OCI-LY7 (cell line): ENCODE results near the gene MCHR2. TPM values are rescaled to one million over a fixed set of nuclear protein-coding genes. Genes with fewer than 3 reads are reported as not detected.

Experiments
- BruUV-seq: library from RNA; stranded (reverse); fragments of 400-500 nt; replicated peaks from 2 replicates; lab custom pipeline; 2021; lab: Mats Ljungman, UMichigan
- CTCF ChIA-PET: fragments of 300-600 bp; sonication (Branson Sonifier 250); formaldehyde crosslinking; loops from one replicate; lab custom pipeline; 2022; ENCODE audit warnings: antibody characterized with exemption; ENCODE audit not compliant: unreplicated experiment; lab: Charles Lee
- POLR2A ChIA-PET: fragments of 300-600 bp; sonication (Branson Sonifier 250); formaldehyde crosslinking; loops from one replicate; lab custom pipeline; 2022; ENCODE audit warnings: antibody characterized with exemption; lab: Charles Lee
- DNase-seq: peaks from one replicate; pipeline ENCODE4 v3.0.0-alpha.2; 2015; ENCODE audit warnings: low spot score
- H2AFZ ChIP-seq: fragments of 200-600 bp; sonication (generic), shearing (Covaris generic); 2 replicates; pipeline ENCODE4 v1.6.1; 2014; ENCODE audit warnings: mild to moderate bottlenecking, antibody characterized with exemption, low read length, moderate library complexity
- H3K27ac ChIP-seq: fragments of 200-600 bp; sonication (generic); 2 replicates; pipeline ENCODE4 v1.5.1; 2014; ENCODE audit warnings: mixed run types, low read depth, mild to moderate bottlenecking, moderate library complexity, low read length, inconsistent platforms; ENCODE audit not compliant: poor library complexity, severe bottlenecking
- H3K36me3 ChIP-seq: fragments of 200-600 bp; sonication (generic); 2 replicates; pipeline ENCODE4 v1.6.1; 2014; ENCODE audit warnings: mild to moderate bottlenecking, antibody characterized with exemption, low read length, moderate library complexity, mixed read lengths; ENCODE audit not compliant: insufficient read depth
- H3K4me1 ChIP-seq: fragments of 200-600 bp; sonication (generic); 2 replicates; pipeline ENCODE4 v1.5.1; 2014; ENCODE audit warnings: mild to moderate bottlenecking, low read length; ENCODE audit not compliant: insufficient read depth, poor library complexity, severe bottlenecking
- H3K4me2 ChIP-seq: fragments of 200-600 bp; sonication (generic); 2 replicates; pipeline ENCODE4 v1.6.1; 2014; ENCODE audit warnings: mild to moderate bottlenecking, low read length
- H3K4me3 ChIP-seq: fragments of 200-600 bp; sonication (generic); 2 replicates; pipeline ENCODE4 v1.5.1; 2014; ENCODE audit warnings: mild to moderate bottlenecking, low read depth, low read length; ENCODE audit not compliant: poor library complexity, severe bottlenecking
- H3K79me2 ChIP-seq: fragments of 200-600 bp; sonication (generic); 2 replicates; pipeline ENCODE4 v1.6.1; 2016; ENCODE audit warnings: low read depth, mild to moderate bottlenecking, low read length, moderate library complexity, mixed read lengths; ENCODE audit not compliant: insufficient read depth
- H3K9me2 ChIP-seq: fragments of 200-600 bp; sonication (generic); 2 replicates; pipeline ENCODE4 v1.6.1; 2016; ENCODE audit warnings: mild to moderate bottlenecking, low read length, mixed read lengths; ENCODE audit not compliant: insufficient read depth
- H3K9me3 ChIP-seq: fragments of 200-600 bp; sonication (generic); 2 replicates; pipeline ENCODE4 v1.6.1; 2014; ENCODE audit warnings: mild to moderate bottlenecking, mixed run types, low read length, mixed read lengths
- H4K20me1 ChIP-seq: fragments of 200-600 bp; sonication (generic); 2 replicates; pipeline ENCODE4 v1.6.1; 2014; ENCODE audit warnings: mild to moderate bottlenecking, antibody characterized with exemption, low read length, moderate library complexity, mixed read lengths; ENCODE audit not compliant: insufficient read depth
- EZH2phosphoT487 ChIP-seq: fragments of 200-600 bp; sonication (generic); IDR thresholded peaks from 2 replicates; pipeline ENCODE4 v1.6.1; 2018; ENCODE audit warnings: low read depth, borderline replicate concordance, mild to moderate bottlenecking, mixed run types, antibody characterized with exemption, low read length, moderate library complexity, mixed read lengths
- intact Hi-C: fragments of 100-400 bp; cut with micrococcal nuclease; formaldehyde crosslinking; loops from one replicate; pipeline ENCODE4 v1.10.0; 2022; ENCODE audit not compliant: unreplicated experiment
- total RNA-seq, 2 experiments: library from RNA; depleted of rRNA in 1 of 2; stranded (reverse); fragments of >200 nt in 1 of 2; shearing (Covaris generic) in 1 of 2; gene quantifications; 2 replicates each; pipeline ENCODE4 v1.2.3, GENCODE V29; 2014 to 2022
- TF ChIP-seq, protein P1 (sequence below): fragments of 200-600 bp; sonication (generic); conservative IDR thresholded peaks from 2 replicates; pipeline ENCODE4 v1.5.1; 2014; ENCODE audit warnings: mild to moderate bottlenecking, antibody characterized with exemption, low read length, moderate library complexity, mixed read lengths

The MCHR2 gene
- total RNA-seq, 2 experiments from 2014 or later: not detected

DNA sequence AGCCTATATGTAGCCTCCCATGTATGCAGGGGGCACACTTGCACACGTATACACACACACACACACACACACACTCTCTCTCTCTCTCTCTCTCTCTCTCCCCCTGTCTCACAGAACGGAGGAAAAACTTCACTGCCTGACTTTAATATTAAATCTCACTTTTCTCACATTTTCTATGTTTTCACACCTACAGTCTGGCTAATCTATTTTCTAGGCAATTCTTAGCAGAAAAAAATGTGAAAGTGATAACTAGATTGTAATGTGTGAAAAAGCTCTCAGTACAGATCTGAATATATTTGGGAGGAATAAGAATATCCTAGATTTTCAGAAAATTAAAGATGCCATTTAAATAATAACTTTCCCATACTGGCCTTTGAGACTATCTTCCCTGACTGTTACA lies 120.9 kb downstream of the MCHR2 start:
- no peaks in the 10 kb centered on the region for H4K20me1 ChIP-seq
- no TSS peak for BruUV-seq
- H3K4me1 ChIP-seq: no peaks in the 10 kb centered on the region
- H3K9me2 ChIP-seq: no peaks in the 10 kb centered on the region
- POLR2A ChIA-PET: no interaction called here
- TF ChIP-seq, protein P1, sequence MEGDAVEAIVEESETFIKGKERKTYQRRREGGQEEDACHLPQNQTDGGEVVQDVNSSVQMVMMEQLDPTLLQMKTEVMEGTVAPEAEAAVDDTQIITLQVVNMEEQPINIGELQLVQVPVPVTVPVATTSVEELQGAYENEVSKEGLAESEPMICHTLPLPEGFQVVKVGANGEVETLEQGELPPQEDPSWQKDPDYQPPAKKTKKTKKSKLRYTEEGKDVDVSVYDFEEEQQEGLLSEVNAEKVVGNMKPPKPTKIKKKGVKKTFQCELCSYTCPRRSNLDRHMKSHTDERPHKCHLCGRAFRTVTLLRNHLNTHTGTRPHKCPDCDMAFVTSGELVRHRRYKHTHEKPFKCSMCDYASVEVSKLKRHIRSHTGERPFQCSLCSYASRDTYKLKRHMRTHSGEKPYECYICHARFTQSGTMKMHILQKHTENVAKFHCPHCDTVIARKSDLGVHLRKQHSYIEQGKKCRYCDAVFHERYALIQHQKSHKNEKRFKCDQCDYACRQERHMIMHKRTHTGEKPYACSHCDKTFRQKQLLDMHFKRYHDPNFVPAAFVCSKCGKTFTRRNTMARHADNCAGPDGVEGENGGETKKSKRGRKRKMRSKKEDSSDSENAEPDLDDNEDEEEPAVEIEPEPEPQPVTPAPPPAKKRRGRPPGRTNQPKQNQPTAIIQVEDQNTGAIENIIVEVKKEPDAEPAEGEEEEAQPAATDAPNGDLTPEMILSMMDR: no peak
- TF ChIP-seq EZH2phosphoT487: no peak
- intact Hi-C loops: no loop called here
- CTCF ChIA-PET: no interaction called here
- no peak overlapping the region for H3K4me3 ChIP-seq
- no peaks in the 10 kb centered on the region for H3K79me2 ChIP-seq
- H3K27ac ChIP-seq: no peak overlapping the region
- H3K9me3 ChIP-seq: no peaks in the 10 kb centered on the region
- DNase-seq: no peak
- H3K4me2 ChIP-seq: no peak overlapping the region
- no peak overlapping the region for H2AFZ ChIP-seq
- no peaks in the 10 kb centered on the region for H3K36me3 ChIP-seq

DNA sequence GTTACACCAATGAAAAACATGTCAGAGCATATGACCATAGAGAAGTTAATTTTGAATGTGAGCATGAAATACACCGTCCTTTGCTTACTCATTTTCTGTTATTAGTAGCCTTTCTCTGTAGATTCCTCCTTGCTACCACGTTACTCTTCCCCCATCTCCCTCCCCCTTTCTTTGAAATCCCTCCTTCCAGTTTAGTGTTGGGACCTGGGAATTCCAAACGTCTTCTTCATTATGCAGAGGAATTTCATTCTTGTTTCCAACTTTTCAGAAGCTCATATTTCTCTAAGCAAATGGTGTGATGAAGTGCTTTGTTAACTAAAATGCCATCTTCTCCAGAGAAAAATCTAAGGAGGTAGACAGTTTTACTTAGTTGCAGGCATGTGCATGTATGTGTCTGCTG lies 122.4 kb downstream of the MCHR2 start:
- Histone ChIP-seq H3K9me2 (no peaks in the 10 kb centered on the region), H3K4me1 (no peaks in the 10 kb centered on the region), H3K36me3 (no peaks in the 10 kb centered on the region), H3K27ac (no peak overlapping the region), H3K4me3 (no peak overlapping the region), H4K20me1 (no peaks in the 10 kb centered on the region), H3K4me2 (no peak overlapping the region), H3K79me2 (no peaks in the 10 kb centered on the region), H3K9me3 (no peaks in the 10 kb centered on the region), H2AFZ (no peak overlapping the region)
- BruUV-seq: no TSS peak
- POLR2A ChIA-PET: interaction anchor here (1.2 kb wide), 1 partner anchor 16 kb away, joined by 3 read pairs; no protein-coding TSS in a partner anchor
- TF ChIP-seq, protein P1: no peak
- no peak for TF ChIP-seq EZH2phosphoT487
- DNase-seq: no peak
- intact Hi-C loops: no loop called here
- CTCF ChIA-PET: no interaction called here
